GM18507 (cell line): ENCODE data around the gene CCDC61.
A peak's percentile ranks its signal among the peaks of the same experiment; 100 is the strongest.

Experiments
- DNase-seq: peaks from one replicate; pipeline ENCODE4 v3.0.0; 2011; ENCODE audit warnings: low read depth; ENCODE audit not compliant: insufficient read length; ENCODE audit errors: extremely low spot score
- FAIRE-seq: peaks from 2 replicates; lab custom pipeline; 2011; peaks lifted over from hg19 to GRCh38; lab: Jason Lieb, UNC

CCDC61 gene

DNA sequence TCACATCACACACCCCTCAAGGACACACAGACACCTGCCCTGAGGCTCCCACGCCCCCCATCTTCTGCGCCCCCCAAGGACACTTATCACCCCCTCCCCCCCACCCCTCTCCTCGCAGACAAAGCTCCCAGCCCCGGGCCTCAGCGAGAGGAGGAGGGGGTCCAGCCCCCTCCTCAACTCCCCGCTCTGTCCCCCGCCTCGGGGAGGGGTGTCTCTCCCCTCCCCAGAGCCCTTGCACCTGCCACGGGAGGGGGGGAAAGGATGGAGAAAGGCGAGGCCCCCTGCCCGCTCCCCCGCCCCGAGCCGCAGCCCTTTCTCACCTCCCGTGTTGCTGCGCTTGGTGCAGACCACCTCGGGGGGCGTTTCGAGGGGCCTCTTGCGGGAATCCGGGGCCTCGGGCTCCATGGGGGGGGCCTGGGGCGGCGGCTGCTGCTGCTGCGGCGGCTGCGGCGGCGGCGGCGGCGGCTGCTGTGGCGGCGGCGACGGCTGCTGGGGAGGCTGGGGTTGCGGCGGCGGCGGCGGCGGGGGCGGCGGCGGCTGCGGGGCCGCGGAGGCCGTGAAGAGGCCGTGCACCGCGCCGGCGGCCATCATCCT lies 22.2 kb upstream of the CCDC61 start:
- FAIRE-seq, result no peak

DNA sequence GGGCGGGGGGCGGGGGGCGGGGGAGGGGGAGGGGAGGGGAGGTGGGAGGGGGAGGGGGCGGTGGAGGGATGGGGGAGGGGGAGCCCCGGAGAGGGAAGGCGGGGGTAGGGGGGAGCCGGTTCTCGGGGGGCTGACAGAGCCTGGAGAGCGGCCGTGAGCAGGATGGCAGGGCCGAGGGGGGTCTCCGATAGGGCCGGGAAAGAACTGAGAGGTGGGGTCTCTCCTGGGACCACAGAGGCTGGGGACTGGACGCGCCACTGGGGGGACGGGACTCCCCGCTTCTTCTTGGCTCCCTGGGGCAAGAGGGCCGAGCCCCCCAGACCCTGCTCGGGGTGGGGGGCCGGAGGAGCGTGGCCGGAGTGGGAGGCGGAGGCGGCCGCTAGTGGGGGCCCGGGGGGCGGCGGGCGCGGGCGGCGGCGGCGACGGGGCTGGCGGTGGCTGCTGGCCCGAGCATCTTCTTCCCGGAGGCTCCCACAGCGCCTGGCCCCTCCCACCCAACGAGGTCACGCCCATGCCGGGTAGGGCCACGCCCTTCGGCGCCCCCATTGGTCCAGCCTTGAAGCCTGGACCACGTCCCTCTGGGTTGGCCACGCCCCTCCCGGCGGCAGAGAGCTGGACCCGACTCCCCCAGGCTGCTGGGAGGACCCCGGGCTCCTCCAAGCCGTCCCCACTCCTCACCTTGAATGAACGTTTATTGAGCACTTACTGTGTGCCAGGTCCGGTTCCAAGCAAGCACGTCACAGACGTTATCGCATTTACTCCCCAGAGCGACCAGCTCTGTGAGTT lies 21.5 kb upstream of the CCDC61 start, which contains the start of gene NOVA2:
Gene NOVA2 (minus strand): TSS at position 313 of the 786 bp plus-strand sequence. CDS start 514 bp downstream, outside the sequence.
- FAIRE-seq (no peak), DNase-seq (peak; percentile 56)

More for the DNA sequence above, 22.2 kb upstream of the CCDC61 start:
- no peak for DNase-seq

DNA sequence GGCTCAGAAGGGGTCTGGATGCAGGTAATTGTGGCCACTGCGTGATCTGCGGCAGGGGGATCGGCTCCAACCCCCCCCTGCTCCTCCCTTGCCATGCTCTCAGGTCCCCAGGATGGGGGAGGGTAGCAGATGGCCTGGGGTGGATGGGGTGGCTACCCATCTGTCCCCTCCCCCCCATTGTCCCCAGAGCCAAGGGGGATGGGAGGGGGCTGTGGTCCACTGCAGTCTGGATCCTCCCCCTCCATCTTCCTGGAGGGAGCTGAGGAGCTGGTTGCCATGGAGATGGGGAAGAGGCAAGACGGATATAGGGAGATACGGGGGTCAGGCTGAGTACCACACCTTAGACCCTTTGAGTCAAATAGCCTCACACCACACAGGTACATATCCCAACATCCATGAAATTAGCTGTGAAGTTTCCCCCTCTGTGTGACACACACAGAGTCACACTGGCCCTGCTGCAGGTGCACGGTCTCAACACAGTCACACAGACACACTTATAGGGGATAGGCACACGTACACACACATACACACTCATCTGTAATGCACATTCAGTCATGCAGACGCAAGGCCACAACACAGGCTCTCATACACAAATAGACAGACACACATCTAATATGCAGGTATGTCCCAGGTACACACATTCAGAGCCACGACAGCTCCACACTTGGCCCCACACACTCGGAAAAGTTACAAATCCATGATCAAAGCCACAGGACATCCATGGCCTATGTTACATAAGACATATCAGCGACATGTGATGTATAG lies 19.8 kb upstream of the CCDC61 start:
- FAIRE-seq (no peak), DNase-seq (no peak)

DNA sequence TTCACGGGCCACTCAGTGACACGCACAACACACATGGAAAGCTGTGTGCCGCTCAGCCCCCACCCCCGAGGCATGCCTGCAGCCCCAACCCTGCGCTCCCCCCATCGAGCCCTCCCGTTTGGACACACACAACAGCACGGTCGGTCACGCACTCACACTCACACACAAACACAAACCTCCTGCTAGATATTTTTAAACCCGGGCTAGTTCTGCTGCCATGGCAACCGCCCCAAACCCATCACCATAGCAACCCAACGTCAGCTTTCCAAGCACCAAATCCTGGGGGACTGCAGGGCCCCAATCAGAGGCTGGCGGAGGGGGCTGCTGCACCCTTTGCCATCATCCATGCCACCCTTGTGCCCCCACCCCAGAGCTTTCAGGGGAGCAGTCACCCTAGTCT lies 19.1 kb upstream of the CCDC61 start:
- DNase-seq (no peak), FAIRE-seq (no peak)

DNA sequence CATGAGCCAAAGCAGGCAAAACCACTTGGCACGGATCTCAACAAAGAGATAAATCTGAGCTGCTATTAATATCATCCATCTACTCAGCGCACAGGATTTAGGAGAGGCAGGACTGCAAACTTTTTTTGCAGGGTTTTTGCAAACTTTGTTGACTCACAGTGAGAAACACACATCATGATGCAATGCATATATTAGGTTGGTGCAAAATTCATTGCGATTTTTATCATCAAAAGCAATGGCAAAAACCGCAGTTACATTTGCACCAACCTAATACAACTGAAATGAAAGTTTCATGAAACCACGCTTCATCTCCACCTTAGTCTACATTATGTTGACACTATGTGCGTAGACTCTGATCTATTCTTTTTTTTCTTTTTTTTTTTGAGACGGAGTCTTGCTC lies 17.1 kb upstream of the CCDC61 start:
- no peak for FAIRE-seq
- no peak for DNase-seq

DNA sequence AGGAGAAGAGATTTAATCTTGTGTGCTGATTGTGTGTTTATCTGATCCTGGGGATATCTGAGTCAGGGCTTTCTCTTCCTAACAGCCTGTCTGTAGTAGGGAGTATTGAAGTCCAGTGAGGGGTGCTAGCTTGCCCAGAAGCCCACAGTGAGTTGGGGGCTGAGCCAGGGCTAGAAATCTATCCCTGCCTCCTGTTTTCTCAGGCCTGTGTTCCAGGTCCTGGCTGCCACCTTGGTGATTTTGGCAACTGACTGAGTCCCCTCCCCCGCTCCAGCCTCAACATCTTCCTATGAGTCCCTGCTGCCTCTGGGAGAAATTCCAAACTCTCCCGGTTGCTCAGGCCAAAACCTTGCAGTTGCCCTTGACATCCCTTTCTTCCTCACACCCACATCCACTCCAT lies 13.9 kb upstream of the CCDC61 start:
- DNase-seq (no peak), FAIRE-seq (no peak)

DNA sequence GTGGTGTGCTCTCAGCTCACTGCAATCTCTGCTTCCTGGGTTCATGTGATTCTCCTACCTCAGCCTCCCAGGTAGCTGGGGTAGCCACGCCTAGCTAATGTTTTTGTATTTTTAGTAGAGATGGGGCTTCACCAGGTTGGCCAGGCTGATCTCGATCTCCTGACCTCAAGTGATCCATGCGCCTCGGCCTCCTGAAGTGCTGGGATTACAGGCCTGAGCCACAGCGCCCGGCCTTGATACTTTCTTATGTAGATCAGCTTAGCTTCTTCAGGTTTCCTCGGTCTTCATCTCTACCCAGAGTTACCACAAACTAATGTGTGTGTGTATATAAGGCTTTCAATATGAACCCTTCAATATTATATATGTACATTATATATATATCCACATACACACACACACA lies 9.9 kb upstream of the CCDC61 start:
- DNase-seq (no peak), FAIRE-seq (no peak)

DNA sequence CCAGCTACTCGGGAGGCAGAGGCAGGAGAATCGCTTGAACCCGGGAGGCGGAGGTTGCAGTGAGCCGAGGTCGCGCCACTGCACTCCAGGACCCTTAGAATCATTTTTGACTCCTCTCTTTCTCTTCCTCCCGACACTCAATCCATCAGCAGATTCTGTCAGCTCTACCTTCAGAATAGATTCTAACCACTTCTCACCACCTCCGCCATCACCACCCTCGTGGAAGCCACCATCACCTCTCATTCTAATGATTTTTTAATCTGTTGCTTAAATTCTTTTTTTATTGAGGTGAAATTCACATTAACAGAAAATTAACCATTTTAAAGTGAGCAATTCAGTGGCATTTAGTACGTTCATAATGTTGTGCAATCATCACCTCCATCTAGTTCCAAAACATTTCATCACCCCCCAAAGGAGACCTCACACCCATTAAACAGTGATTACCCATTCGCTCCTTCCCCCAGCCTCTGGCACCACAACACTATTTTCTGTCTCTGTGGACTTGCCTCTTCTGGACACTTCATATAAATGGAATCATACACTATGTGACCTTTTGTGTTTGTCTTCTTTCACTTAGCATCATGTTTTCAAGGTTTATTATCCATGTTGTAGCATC lies 5.0 kb upstream of the CCDC61 start:
- DNase-seq, result no peak

DNA sequence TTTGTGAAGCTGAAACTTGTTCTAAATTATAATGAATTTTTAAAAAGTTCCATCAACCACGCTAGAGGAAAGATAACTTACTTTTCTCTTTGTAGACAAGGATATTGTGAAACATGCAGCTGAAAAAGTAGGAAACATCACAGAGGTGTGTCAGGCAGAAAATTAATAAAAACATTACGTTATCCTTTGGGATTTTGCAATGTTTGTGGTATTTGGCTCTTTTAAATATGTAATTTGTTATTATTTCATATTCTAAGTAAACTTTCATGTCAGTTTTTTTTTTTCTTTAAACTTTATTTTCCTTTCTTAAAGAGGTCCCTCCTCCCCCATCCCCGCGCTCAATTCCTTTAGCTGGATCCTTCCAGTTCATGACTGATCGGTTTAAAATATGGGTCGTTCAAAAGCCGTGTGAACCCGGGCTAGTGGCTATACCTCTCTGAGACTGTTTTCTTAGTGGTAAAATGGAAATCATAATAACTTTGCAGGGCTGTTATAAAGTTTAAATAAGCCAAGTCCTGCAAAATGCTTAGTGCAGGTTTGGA lies 740 bp upstream of the CCDC61 start:
- FAIRE-seq (no peak), DNase-seq (no peak)

More for the DNA sequence above, 5.0 kb upstream of the CCDC61 start:
- no peak for FAIRE-seq

DNA sequence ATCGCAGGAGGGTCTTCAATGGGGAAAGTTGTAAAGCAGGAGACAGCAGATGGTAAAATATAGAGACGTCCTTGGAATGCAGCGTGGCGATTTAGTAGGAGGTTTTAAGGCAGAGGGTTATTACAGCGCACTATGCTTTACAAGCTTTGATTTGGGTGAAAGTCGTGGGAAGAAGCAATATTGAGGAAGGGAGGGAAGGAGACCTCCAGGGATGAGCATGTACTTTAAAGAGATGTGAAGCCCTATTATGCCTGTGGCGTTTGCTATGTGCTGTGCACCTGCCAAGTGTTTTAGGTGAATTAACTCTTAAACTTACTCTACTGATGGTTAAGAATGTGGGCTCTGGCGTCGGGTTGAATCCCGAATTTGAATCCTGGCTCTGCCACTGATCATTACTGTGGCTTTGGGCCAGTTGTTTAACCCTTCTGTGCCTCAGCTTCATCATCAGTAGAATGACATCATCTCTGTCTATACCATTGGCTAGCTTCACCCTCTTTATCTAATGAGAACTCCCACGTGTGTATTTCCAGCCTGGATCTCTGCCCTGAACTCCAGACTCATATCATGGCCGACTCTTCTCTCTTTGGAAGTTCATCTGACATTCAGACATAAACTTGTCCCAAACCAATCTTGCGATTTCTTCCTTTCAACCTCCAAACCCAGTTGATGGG lies 583 bp downstream of the CCDC61 start:
- no peak for DNase-seq
- no peak for FAIRE-seq

DNA sequence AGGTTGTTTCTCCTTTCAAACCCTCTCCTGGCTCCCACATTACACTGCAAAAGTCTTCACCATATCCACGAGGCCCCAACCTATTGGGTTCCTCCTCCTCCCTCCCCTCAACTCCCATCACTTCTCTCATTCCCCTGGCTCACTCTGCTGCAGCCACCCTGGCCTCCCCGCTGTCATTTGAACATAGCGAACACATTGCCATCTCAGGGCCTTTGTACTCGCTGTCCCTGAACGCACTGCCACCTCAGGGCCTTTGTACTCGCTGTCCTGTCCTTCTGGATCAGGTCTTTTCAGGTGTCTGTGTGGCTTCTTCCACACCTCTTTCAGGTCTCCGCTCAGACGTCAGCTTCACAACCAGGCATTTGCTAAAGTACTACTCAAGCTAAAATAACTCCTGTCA lies 1.7 kb downstream of the CCDC61 start:
- FAIRE-seq (no peak), DNase-seq (no peak)

DNA sequence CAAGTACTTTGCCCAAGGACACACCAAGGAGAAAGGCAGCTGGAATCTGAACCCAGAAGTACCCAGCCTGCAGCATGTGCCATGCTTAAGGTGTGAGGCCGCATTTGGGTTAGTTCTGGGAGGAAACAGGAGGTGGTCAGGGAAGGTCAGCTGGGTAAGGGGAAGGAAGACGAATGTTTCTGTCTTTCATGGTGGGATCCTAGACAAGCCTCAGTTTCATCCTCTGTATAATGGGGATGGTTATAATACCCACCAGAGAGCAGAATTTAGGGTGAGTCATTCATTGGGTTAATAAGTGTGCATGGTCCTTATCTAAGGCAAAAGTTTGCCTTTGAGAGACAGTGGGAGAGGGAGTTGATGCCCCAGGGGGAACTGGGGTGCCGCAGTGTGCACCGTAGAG lies 3.6 kb downstream of the CCDC61 start:
- FAIRE-seq, result no peak
- DNase-seq, result no peak

DNA sequence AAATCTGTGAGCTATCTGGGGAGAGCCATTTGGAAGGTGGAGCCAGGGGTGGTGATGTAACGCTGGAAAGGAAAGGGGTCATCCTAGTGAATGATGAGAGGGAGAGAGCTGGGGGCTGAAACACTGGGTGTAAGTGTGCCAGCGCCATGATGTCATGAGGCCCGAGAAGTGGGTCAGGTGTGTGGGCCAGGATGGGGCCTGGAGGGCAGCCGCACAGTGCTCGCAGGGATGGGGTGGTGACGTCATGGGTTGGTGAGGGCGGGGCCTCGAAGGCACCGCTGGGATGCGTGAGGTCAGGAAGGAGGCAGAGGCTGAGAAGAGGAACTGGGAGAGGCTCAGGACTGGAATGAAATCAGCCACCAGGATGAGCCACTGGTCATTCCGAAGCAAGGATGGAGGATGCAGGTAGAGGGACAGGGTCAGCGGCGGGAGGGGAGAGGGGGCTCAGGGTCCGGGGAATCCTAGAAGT lies 4.4 kb downstream of the CCDC61 start:
- DNase-seq, result no peak

DNA sequence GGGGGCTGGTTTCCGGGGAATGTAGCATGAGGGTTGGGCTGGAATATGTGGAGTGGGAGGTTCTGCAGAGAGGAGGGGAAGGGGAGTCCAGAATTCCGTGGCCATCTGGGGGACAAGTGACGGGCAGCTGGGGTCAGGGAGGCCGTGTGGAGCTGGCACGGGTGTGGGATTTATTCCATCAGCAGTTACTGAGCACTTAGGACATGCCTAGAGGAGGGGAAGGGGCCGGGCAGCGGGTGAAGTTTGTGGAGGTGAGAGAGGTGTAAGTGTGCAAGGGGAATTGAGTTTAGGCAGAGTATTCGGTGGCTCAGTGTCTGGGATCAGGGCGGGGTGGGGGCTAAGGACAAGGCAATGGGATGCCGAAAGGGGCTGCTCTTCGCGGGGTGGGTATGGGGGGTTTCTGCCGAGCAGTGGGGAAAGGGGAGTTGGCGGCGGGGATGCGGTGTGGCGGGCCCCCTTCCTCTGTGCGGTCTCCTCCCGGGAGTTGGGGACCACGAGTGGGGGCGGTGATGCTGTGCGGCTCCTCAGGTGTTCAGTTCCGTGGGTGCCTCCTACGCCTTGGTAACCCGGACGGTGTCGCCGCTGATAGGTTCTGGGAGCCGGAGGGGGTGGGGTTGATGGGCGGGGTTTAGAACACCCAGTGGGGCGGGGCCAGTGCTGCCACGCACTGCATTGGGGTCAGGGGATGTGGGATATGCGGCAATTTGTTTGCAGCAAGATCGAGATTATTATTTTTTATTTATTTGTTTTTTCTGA lies 5.4 kb downstream of the CCDC61 start:
- peak; percentile 76 for DNase-seq
- FAIRE-seq, result peak; percentile 74

More for the DNA sequence above, 4.4 kb downstream of the CCDC61 start:
- no peak for FAIRE-seq

DNA sequence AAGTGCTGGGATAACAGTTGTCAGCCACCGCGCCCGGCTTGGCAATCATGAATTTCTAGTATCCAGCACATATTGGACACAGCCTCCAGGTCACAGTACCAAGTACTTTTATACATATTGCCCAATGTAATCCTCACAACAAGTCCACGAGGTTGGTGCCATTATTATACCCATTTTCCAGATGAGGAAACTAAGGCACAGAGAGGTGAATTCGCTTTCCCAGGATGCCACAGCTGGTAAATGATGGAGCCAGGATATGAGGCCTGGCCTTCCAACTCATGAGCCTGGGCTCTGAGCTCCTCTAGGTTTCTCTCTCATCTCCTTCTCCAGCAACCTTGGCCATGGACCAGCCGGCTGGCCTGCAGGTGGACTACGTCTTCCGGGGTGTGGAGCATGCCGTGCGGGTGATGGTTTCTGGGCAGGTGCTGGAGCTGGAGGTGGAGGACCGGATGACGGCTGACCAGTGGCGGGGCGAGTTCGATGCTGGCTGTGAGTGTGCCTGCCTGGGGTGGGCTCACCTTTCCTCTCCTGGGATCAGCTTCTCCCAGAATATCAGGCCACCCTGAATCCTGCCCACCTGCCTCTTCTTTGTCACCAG lies 7.5 kb downstream of the CCDC61 start:
- FAIRE-seq, result no peak
- DNase-seq, result no peak

DNA sequence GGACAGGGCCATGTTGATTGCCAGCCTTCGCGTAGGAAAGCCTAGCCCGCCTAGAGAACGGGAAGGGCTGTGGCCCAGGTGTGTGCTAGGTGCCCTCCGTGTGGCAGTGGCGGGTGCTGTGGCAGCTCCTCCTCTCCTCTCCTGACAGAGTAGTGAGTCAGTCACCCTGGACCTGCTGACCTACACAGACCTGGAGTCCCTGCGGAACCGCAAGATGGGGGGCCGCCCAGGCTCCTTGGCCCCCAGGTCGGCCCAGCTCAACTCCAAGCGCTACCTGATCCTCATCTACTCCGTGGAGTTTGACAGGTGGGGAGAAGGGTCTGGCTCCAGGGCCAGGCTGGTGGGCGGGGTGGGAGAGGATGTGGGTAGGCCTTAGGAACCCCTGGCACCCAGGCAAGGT lies 11.1 kb downstream of the CCDC61 start:
- no peak for FAIRE-seq

DNA sequence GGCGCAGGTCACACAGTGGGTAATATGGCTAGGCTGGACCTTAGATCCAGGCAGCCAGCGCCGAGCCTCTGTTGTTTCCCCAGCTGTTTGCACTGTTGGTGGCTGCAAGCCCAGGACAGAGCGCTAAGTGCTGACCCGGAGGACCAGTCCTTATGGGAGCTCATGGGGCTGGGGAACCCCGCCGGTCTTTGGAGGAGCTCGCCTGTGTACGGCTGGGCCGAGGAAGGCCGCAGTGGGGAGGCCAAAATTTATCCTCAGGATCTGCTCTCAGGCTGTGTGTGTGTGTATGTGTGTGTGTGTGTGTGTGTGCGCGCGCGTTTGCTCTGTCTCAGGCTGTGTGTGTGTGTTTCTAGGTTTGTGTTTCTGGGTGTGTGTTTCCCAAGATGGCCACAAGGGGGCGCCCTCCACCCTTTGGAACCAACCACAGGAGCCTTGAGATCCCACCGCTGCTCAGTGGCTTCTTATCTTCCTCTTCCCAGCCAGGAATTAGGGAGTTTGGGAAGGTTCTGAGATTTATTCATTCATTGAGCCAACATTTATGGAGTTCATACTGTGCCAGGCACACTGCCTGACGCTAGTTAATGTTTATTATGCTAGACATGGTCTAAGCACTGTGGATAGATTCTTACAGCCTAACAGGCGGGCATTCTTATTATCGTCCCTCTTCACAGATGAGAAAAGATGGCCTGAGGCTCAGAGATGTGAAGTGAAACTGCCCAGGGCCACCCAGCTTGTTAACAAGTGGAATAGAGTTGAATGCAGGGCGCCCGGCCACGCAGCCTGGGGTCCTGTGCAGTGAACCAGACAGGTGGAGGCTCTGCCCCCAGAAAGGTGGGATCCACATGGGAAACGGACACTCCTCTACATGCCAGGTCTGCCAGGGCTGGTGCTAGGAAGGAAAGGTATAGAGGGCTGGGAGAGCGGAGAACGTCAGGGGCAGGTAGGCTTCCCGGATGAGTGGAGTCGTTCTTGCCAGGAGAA lies 14.6 kb downstream of the CCDC61 start:
- DNase-seq, result no peak
- FAIRE-seq, result peak; percentile 69

More for the DNA sequence above, 11.1 kb downstream of the CCDC61 start:
- DNase-seq, result no peak
